Breast epithelium (tissue), 3 donors: Measurements from ENCODE around the gene TMEM147.

ENCODE experiments used
- POLR2AphosphoS5 ChIP-seq, 3 donors: sonication (generic); formaldehyde crosslinking; IDR thresholded peaks; one replicate each; pipeline ENCODE4 v1.6.1; 2017; ENCODE audit warnings: antibody characterized with exemption in 3 of 3
- TF ChIP-seq, protein P1 (sequence below), 3 donors: fragments of 450-650 bp; IDR thresholded peaks; one replicate each; pipeline ENCODE4 v1.5.1; 2016 to 2017; ENCODE audit warnings: antibody characterized with exemption in 3 of 3, mild to moderate bottlenecking in 3 of 3, moderate library complexity in 3 of 3

GRCh38 chr19:35585848-35586247 is 40.4 kb downstream of the TMEM147 start, which contains the start of gene PMIS2:
- TF ChIP-seq, protein P1, sequence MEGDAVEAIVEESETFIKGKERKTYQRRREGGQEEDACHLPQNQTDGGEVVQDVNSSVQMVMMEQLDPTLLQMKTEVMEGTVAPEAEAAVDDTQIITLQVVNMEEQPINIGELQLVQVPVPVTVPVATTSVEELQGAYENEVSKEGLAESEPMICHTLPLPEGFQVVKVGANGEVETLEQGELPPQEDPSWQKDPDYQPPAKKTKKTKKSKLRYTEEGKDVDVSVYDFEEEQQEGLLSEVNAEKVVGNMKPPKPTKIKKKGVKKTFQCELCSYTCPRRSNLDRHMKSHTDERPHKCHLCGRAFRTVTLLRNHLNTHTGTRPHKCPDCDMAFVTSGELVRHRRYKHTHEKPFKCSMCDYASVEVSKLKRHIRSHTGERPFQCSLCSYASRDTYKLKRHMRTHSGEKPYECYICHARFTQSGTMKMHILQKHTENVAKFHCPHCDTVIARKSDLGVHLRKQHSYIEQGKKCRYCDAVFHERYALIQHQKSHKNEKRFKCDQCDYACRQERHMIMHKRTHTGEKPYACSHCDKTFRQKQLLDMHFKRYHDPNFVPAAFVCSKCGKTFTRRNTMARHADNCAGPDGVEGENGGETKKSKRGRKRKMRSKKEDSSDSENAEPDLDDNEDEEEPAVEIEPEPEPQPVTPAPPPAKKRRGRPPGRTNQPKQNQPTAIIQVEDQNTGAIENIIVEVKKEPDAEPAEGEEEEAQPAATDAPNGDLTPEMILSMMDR (IDR thresholded peaks at IDR 0.05): no peak
- no peak for TF ChIP-seq POLR2AphosphoS5 (IDR thresholded peaks at IDR 0.05)
